ENCODE results near the gene INPP5B.

DNA sequence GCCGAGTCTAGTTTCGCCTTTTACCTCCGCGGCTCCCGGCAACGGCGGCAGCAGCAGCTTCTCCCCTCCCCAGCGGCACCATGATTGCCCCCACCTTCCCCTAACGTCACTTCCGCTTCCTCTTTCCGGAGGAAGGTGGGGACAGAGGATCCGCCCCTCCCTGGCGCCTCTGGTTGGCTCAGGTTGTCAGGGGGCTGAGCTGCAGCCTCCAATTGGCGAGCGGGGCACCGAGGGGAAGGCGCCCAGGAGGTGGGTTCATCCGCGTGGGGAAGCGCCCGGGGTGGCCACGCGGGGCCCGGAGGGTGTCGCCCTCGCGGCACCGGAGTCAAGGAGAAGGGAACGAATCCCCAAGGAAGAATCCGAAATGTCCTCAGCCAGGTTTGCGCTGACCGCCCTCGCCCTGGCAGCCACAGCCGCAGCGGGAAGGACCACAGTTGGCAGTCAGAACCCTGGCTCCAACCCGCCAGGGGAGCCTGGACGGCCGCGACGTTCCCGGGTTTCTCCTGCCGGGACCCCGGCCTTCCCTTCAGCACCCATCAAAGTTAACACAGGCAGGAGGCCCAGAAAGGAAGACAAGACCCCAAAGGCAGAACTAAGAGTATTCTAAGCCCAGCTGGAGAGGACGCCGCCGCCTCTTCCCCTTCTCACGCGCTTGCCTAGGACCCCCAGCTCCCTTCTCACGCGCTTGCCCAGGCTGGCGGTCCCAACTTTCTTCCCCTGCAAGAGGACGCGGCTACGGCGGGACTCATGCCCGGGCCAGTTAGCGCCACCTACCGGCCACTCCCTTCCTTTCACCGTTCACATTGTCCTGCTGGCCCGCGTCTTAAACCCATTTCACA, 87.1 kb downstream of the INPP5B start, which contains the start of gene MTF1:
- TF ChIP-seq, protein P1, sequence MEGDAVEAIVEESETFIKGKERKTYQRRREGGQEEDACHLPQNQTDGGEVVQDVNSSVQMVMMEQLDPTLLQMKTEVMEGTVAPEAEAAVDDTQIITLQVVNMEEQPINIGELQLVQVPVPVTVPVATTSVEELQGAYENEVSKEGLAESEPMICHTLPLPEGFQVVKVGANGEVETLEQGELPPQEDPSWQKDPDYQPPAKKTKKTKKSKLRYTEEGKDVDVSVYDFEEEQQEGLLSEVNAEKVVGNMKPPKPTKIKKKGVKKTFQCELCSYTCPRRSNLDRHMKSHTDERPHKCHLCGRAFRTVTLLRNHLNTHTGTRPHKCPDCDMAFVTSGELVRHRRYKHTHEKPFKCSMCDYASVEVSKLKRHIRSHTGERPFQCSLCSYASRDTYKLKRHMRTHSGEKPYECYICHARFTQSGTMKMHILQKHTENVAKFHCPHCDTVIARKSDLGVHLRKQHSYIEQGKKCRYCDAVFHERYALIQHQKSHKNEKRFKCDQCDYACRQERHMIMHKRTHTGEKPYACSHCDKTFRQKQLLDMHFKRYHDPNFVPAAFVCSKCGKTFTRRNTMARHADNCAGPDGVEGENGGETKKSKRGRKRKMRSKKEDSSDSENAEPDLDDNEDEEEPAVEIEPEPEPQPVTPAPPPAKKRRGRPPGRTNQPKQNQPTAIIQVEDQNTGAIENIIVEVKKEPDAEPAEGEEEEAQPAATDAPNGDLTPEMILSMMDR (conservative IDR thresholded peaks at IDR 0.05 in 1 of 2, IDR thresholded peaks at IDR 0.05 in 1 of 2; ENCODE audit: low read depth in 1 of 2, low read length in 2 of 2): peak; percentile 74 to 78
- no peak for TF ChIP-seq EZH2 (IDR thresholded peaks at IDR 0.05; ENCODE audit: low read length, missing control alignments)
